ENCODE results near the gene LNX1.

DNA sequence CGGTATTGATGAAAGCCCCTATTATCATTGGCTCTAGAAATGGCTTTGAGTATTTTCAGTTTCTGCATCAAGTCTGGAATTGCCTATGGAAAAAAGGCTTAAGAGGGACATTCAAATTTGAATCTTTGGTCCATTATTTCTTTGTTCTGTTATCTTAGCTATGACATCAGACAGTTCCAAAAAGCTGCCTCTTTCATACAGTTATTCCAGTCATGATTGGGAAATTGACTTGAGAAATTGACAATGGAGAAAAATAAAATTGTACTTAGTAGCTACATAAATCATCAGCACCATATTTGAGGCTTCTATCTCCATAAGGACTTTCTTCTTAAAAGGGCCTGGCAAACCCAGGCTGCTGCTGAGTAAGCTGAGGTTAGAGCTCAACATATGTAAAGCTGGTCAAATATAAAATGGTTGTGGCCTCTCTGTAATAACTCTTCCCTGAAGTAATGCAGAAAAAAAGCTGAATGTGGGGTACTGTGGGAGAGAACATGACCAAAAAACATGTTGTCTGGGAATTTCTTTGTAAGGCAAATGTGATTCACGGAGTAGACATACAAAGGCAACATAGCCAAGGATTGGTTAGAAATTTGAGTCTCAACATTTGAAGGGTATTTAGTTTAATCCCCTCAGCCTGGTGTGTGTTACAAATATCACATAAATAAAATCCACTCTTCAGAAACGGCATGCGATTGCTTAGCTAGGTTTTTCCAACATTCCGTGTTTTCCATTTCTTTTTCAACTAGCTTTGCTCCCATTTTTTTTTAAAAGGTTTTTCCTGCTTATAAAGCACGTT lies 100.9 kb downstream of the LNX1 start:
- TF ChIP-seq, protein P1, sequence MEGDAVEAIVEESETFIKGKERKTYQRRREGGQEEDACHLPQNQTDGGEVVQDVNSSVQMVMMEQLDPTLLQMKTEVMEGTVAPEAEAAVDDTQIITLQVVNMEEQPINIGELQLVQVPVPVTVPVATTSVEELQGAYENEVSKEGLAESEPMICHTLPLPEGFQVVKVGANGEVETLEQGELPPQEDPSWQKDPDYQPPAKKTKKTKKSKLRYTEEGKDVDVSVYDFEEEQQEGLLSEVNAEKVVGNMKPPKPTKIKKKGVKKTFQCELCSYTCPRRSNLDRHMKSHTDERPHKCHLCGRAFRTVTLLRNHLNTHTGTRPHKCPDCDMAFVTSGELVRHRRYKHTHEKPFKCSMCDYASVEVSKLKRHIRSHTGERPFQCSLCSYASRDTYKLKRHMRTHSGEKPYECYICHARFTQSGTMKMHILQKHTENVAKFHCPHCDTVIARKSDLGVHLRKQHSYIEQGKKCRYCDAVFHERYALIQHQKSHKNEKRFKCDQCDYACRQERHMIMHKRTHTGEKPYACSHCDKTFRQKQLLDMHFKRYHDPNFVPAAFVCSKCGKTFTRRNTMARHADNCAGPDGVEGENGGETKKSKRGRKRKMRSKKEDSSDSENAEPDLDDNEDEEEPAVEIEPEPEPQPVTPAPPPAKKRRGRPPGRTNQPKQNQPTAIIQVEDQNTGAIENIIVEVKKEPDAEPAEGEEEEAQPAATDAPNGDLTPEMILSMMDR (IDR thresholded peaks at IDR 0.05), result no peak
- TF ChIP-seq ZFP36 (IDR thresholded peaks at IDR 0.05; ENCODE audit: borderline replicate concordance, partially characterized antibody) (no peak), CHD2 (IDR thresholded peaks at IDR 0.05; ENCODE audit: low read length, partially characterized antibody) (no peak)
